GM21390 (cell line): ENCODE measurements around the gene CNGB1.

Experiments used
- ATAC-seq: cut with Tn5 transposase; IDR thresholded peaks from one replicate; pipeline ENCODE4 v1.9.1; 2021; ENCODE audit not compliant: unreplicated experiment

Gene CNGB1

DNA sequence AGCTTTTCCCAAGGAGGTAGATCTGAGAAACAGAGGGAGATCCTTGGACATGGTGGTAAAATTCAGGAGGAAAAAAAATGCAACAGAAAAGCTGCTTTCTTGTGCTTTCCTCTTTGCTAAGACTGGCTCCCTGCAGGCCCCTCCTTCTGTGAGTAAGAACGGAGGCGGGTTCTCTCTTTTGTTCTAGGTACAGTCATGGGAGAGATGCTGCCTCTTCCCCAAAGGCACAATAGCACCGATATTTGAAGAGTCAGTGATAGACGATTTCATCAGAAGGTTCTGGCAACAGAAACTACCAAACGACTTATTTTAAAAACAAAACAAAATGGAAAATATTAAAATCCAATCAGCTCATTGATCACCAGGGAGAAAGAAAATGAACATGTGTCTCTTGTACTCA is 136.0 kb downstream of the CNGB1 start:
- no peak for ATAC-seq
